Naive thymus-derived CD4-positive, alpha-beta T cell (primary cell): ENCODE data around the gene ARNT2. TPM values are rescaled to one million over a fixed set of nuclear protein-coding genes. Genes with fewer than 3 reads are reported as not detected.

Source experiments
- ATAC-seq: fragments of 150-1000 bp; cut with Tn5 transposase; 2 replicates; pipeline ENCODE4 v1.10.0; 2021; ENCODE audit warnings: mild to moderate bottlenecking, moderate library complexity
- CTCF ChIA-PET: fragments of 350-600 bp; sonication (Branson Sonifier 250); formaldehyde crosslinking; loops from one replicate; lab custom pipeline; 2021; ENCODE audit warnings: antibody characterized with exemption; lab: Charles Lee
- POLR2A ChIA-PET: fragments of 350-600 bp; sonication (Branson Sonifier 250); formaldehyde crosslinking; loops from one replicate; lab custom pipeline; 2021; ENCODE audit warnings: antibody characterized with exemption, inconsistent platforms; lab: Charles Lee
- DNase-seq, 9 donors: peaks; one replicate each; pipeline versions ENCODE4 v3.0.0 to v3.0.0-alpha.2; 2020 to 2022; ENCODE audit warnings: mixed read lengths in 1 of 9
- H3K27ac ChIP-seq: one replicate; pipeline ENCODE4 v1.7.0; 2013; ENCODE audit warnings: mild to moderate bottlenecking, low read depth, low read length, moderate library complexity
- H3K27me3 ChIP-seq, 2 donors: one replicate each; pipeline ENCODE4 v1.7.0; 2013; ENCODE audit warnings: low read length in 2 of 2, mild to moderate bottlenecking in 2 of 2, moderate library complexity in 2 of 2; ENCODE audit not compliant: control insufficient read depth in 2 of 2, insufficient read depth in 2 of 2
- H3K36me3 ChIP-seq, 3 experiments: 1 replicate in 2 of 3; 2 replicates in 1 of 3; pipeline ENCODE4 v1.7.0; 2013; ENCODE audit warnings: low read length in 3 of 3, mild to moderate bottlenecking in 3 of 3, moderate library complexity in 1 of 3; ENCODE audit not compliant: insufficient read depth in 3 of 3, control insufficient read depth in 2 of 3
- H3K4me1 ChIP-seq, 2 donors: one replicate each; pipeline ENCODE4 v1.7.0; 2013; ENCODE audit warnings: low read length in 2 of 2, mild to moderate bottlenecking in 2 of 2, moderate library complexity in 1 of 2; ENCODE audit not compliant: control insufficient read depth in 2 of 2, insufficient read depth in 2 of 2
- H3K4me3 ChIP-seq: 2 replicates; pipeline ENCODE4 v1.7.0; 2013; ENCODE audit warnings: mild to moderate bottlenecking, low read length
- H3K9me3 ChIP-seq, 3 experiments: 1 replicate in 2 of 3; 2 replicates in 1 of 3; pipeline ENCODE4 v1.7.0; 2013; ENCODE audit warnings: low read length in 3 of 3; ENCODE audit not compliant: control insufficient read depth in 2 of 3
- H3K27ac Mint-ChIP-seq, 9 donors: one replicate each; pipeline ENCODE4 v1.8.0; 2020 to 2022; ENCODE audit warnings: mixed read lengths in 9 of 9, mild to moderate bottlenecking in 8 of 9, moderate library complexity in 5 of 9, inconsistent platforms in 2 of 9
- H3K27me3 Mint-ChIP-seq, 5 donors: one replicate each; pipeline ENCODE4 v1.8.0; 2021 to 2022; ENCODE audit warnings: mixed read lengths in 5 of 5, mild to moderate bottlenecking in 1 of 5
- H3K36me3 Mint-ChIP-seq, 5 donors: one replicate each; pipeline ENCODE4 v1.8.0; 2020 to 2022; ENCODE audit warnings: mixed read lengths in 5 of 5, mild to moderate bottlenecking in 3 of 5, inconsistent platforms in 1 of 5
- H3K4me1 Mint-ChIP-seq, 7 donors: one replicate each; pipeline ENCODE4 v1.8.0; 2020 to 2022; ENCODE audit warnings: mixed read lengths in 7 of 7, mild to moderate bottlenecking in 3 of 7, inconsistent platforms in 1 of 7
- H3K4me3 Mint-ChIP-seq, 10 donors: one replicate each; pipeline ENCODE4 v1.8.0; 2020 to 2022; ENCODE audit warnings: mild to moderate bottlenecking in 10 of 10, mixed read lengths in 10 of 10, moderate library complexity in 6 of 10, inconsistent platforms in 2 of 10
- H3K9me3 Mint-ChIP-seq, 11 donors: one replicate each; pipeline ENCODE4 v1.8.0; 2020 to 2022; ENCODE audit warnings: mixed read lengths in 11 of 11, mild to moderate bottlenecking in 4 of 11, inconsistent platforms in 1 of 11, moderate library complexity in 1 of 11
- intact Hi-C, 2 donors: fragments of 100-400 bp; cut with micrococcal nuclease; formaldehyde crosslinking; loops; one replicate each; pipeline ENCODE4 v1.15.1; 2023
- polyA plus RNA-seq, 2 donors: library from polyadenylated mRNA; unstranded; fragments of 300-500 nt; fragmentation: Illumina TruSeq; gene quantifications; one replicate each; pipeline ENCODE4 v1.2.3, GENCODE V29; 2021
- total RNA-seq, 6 experiments: library from RNA in 5 of 6; stranded (reverse) in 5 of 6; gene quantifications; 1 replicate in 5 of 6; 2 replicates in 1 of 6; pipeline ENCODE4 v1.2.3 and lab custom pipeline; 2021 to 2026

ARNT2 gene
- total and polyA plus RNA-seq, 7 experiments from 2014 or later: not detected

DNA sequence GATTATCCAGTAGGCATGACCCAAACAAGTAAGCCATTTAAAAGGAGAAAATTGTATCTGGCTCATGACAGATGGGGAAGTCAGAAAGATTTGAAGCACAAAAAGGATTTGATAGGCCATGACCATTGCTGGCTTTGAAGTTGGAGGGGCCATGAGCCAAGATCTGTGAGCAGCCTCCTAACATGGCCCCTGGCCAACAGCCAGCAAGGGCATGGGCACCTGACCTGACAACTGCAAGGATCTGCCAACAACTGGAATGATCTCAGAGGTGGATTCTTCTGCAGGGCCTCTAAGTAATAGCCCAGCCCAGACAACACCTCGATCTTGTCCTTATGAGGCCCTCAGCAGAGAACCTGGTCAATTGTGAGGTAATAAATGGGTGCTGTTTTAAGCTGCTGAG is 93.0 kb downstream of the ARNT2 start:
- Mint-ChIP-seq H3K4me1 (peaks cover 0 to 2% (median 0%) of the 10 kb centered on the region in 7 donors), H3K36me3 (no peaks in the 10 kb centered on the region), H3K9me3 (peaks cover 0 to 1% (median 0%) of the 10 kb centered on the region in 11 donors), H3K4me3 (no peak overlapping the region), H3K27me3 (peaks cover 0 to 23% (median 11%) of the 10 kb centered on the region in 5 donors), H3K27ac (no peak overlapping the region)
- ChIA-PET CTCF (no interaction called here), POLR2A (no interaction called here)
- no peaks in the 10 kb centered on the region for H3K27me3 ChIP-seq
- no peaks in the 10 kb centered on the region for H3K36me3 ChIP-seq
- no peaks in the 10 kb centered on the region for H3K4me1 ChIP-seq
- no peak overlapping the region for H3K27ac ChIP-seq
- DNase-seq: no peak
- intact Hi-C loops: no loop called here
- no peaks in the 10 kb centered on the region for H3K9me3 ChIP-seq
- ATAC-seq: no peak
- H3K4me3 ChIP-seq: no peak overlapping the region

DNA sequence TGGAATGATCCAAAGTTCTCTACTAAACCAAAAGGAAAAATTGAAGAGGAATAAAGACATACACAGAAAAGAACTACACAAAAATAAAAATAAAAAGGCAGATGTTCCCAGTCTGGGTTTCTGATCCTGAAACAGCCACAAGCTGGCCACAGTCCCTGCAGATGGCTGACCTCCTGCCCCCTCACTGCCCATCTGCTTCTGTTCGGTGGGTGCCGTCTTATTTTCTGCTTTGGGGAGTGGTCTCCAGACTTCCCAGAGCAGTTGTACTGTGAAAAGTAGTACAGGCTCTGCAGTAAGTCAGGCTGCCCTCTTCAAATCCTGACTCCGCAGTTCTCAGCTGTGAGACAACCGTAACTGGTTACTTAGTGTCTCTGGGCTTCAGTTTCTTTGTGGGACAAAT is 94.5 kb downstream of the ARNT2 start:
- Histone ChIP-seq H3K4me3 (no peak overlapping the region), H3K4me1 (no peaks in the 10 kb centered on the region), H3K9me3 (no peaks in the 10 kb centered on the region), H3K36me3 (no peaks in the 10 kb centered on the region), H3K27me3 (no peaks in the 10 kb centered on the region), H3K27ac (no peak overlapping the region)
- peaks cover 0 to 2% (median 0%) of the 10 kb centered on the region in 7 donors for H3K4me1 Mint-ChIP-seq
- H3K9me3 Mint-ChIP-seq: peaks cover 0 to 4% (median 0%) of the 10 kb centered on the region in 11 donors
- no peak overlapping the region for H3K27ac Mint-ChIP-seq
- ChIA-PET CTCF (no interaction called here), POLR2A (no interaction called here)
- DNase-seq: no peak
- ATAC-seq: no peak
- no peaks in the 10 kb centered on the region for H3K36me3 Mint-ChIP-seq
- peaks cover 2 to 23% (median 15%) of the 10 kb centered on the region in 5 donors for H3K27me3 Mint-ChIP-seq
- intact Hi-C loops: no loop called here
- no peak overlapping the region for H3K4me3 Mint-ChIP-seq

DNA sequence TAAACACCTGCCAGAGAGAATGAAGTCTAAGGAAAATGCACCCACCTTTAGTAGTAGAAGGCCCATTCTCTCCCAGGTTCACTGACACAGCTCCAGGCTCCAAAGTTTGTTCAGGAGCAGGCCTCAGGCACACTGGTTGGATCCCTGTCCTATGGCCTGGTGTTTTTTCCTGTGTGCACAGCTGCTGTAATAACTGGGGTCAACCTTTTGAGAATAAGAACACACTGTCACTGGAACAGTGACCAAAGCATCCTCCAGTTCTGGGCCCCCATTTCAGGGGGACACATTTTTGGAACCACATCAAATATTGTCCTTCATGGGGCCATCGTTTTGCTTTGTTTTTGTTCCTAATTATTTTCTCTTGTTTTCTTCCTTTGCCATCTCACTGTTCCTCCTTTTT is 95.8 kb downstream of the ARNT2 start:
- H3K36me3 ChIP-seq: no peaks in the 10 kb centered on the region
- no peaks in the 10 kb centered on the region for H3K36me3 Mint-ChIP-seq
- no peaks in the 10 kb centered on the region for H3K27me3 ChIP-seq
- no peak overlapping the region for H3K27ac Mint-ChIP-seq
- no peak overlapping the region for H3K4me3 Mint-ChIP-seq
- intact Hi-C loops: no loop called here
- no peaks in the 10 kb centered on the region for H3K9me3 ChIP-seq
- no peak overlapping the region for H3K4me3 ChIP-seq
- H3K9me3 Mint-ChIP-seq: peaks cover 0 to 8% (median 0%) of the 10 kb centered on the region in 11 donors
- no peak overlapping the region for H3K27ac ChIP-seq
- H3K4me1 Mint-ChIP-seq: peaks cover 0 to 2% (median 0%) of the 10 kb centered on the region in 7 donors
- peaks cover 0 to 27% (median 15%) of the 10 kb centered on the region in 5 donors for H3K27me3 Mint-ChIP-seq
- H3K4me1 ChIP-seq: no peaks in the 10 kb centered on the region
- POLR2A ChIA-PET: no interaction called here
- DNase-seq (no peak), ATAC-seq (no peak)
- CTCF ChIA-PET: no interaction called here

DNA sequence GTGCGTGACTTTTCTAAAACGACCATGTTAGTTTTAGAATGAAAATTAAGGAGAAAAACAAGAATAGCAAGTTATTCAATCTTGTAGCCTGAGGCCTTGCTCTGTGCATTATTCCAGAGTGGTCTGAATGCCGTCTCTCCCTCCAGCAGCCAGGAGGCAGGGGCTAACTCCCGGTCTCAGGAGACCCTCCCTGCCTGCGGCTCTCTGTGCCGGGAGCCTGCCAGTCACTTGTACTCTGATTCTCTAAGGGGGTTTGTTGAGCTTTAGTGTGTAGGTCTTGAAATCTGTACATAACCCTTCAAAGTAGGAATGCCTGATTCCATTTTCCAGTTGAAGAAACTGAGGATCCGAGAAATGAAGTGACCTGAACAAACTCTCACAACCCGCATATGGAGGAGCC is 97.3 kb downstream of the ARNT2 start:
- no peaks in the 10 kb centered on the region for H3K9me3 ChIP-seq
- H3K36me3 ChIP-seq: no peaks in the 10 kb centered on the region
- DNase-seq: no peak
- no peak overlapping the region for H3K4me3 ChIP-seq
- CTCF ChIA-PET: no interaction called here
- Mint-ChIP-seq H3K4me3 (no peak overlapping the region), H3K27ac (no peak overlapping the region), H3K27me3 (peaks cover 0 to 17% (median 7%) of the 10 kb centered on the region in 5 donors), H3K9me3 (peaks cover 0 to 9% (median 0%) of the 10 kb centered on the region in 11 donors), H3K4me1 (peaks cover 0 to 2% (median 0%) of the 10 kb centered on the region in 7 donors), H3K36me3 (no peaks in the 10 kb centered on the region)
- POLR2A ChIA-PET: no interaction called here
- ATAC-seq: no peak
- H3K4me1 ChIP-seq: no peaks in the 10 kb centered on the region
- intact Hi-C loops: no loop called here
- no peak overlapping the region for H3K27ac ChIP-seq
- no peaks in the 10 kb centered on the region for H3K27me3 ChIP-seq

DNA sequence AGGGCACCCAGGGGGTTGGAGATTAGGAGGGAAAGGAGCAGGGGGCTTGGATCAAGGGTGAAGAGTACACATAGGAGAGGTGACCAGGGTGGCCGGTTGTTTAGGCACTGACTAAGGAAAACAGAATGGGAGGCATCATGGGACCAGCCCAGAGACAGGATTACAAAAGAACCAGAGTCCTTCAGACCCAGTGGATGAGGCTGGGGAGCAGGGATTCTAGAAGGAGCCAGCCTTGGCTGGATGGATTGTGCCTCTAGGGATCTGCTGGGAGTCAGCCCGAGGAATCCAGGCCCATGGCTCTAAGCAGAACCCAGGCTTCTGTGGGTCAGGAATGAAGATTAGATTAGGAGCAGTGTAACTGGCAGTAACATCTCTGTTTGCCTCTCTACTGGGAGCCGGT is 98.6 kb downstream of the ARNT2 start:
- H3K36me3 ChIP-seq: no peaks in the 10 kb centered on the region
- ChIA-PET CTCF (no interaction called here), POLR2A (no interaction called here)
- H3K27me3 ChIP-seq: no peaks in the 10 kb centered on the region
- no peak overlapping the region for H3K4me3 Mint-ChIP-seq
- no peaks in the 10 kb centered on the region for H3K9me3 ChIP-seq
- H3K27me3 Mint-ChIP-seq: peaks cover 0 to 14% (median 7%) of the 10 kb centered on the region in 5 donors
- H3K4me1 ChIP-seq: no peaks in the 10 kb centered on the region
- no peak overlapping the region for H3K27ac Mint-ChIP-seq
- no peak for DNase-seq
- no peak for ATAC-seq
- H3K36me3 Mint-ChIP-seq: no peaks in the 10 kb centered on the region
- no peak overlapping the region for H3K27ac ChIP-seq
- intact Hi-C loops: no loop called here
- H3K9me3 Mint-ChIP-seq: peaks cover 0 to 9% (median 0%) of the 10 kb centered on the region in 11 donors
- peaks cover 0 to 2% (median 0%) of the 10 kb centered on the region in 7 donors for H3K4me1 Mint-ChIP-seq
- no peak overlapping the region for H3K4me3 ChIP-seq

DNA sequence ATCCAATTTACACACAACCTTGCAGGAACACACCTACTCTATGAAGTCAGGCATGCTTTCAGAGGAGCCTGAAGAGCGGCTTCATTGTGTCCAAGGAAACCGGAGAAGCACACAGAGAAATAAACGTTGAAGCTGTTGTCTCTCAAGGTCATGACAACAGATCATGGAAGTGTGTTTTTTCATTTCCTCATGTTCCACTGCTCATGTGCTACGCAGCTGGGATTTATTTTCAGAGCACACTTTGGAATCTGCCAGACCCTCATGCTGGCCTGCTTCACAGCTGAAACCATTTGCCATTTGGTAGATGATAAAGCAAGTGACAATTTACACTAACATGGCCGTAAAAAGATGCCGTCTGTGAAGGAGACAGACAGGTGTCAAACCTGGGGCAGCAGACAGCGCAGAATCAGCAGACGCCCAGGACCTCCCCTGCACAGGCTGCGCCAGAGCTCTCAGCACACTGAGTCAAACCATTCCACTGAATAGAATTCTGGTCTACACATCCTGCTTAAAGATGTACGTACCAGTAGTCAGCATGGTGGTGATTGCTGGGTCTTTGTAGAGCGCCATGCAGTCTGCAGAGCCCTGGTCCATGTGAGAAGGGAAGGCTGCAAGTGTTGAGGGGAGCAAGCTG is 99.3 kb downstream of the ARNT2 start:
- Histone ChIP-seq H3K27ac (no peak overlapping the region), H3K27me3 (no peaks in the 10 kb centered on the region), H3K36me3 (no peaks in the 10 kb centered on the region), H3K9me3 (no peaks in the 10 kb centered on the region), H3K4me1 (no peaks in the 10 kb centered on the region), H3K4me3 (no peak overlapping the region)
- Mint-ChIP-seq H3K4me1 (peaks cover 0 to 2% (median 0%) of the 10 kb centered on the region in 7 donors), H3K27ac (no peak overlapping the region), H3K9me3 (peaks cover 0 to 9% (median 0%) of the 10 kb centered on the region in 11 donors), H3K27me3 (peaks cover 0 to 12% (median 7%) of the 10 kb centered on the region in 5 donors), H3K36me3 (no peaks in the 10 kb centered on the region), H3K4me3 (no peak overlapping the region)
- CTCF ChIA-PET: interaction anchor here (0.6 kb wide), 1 partner anchor 1869 kb away, joined by 5 read pairs; no protein-coding TSS in a partner anchor
- POLR2A ChIA-PET: no interaction called here
- intact Hi-C loops: no loop called here
- no peak for DNase-seq
- no peak for ATAC-seq

DNA sequence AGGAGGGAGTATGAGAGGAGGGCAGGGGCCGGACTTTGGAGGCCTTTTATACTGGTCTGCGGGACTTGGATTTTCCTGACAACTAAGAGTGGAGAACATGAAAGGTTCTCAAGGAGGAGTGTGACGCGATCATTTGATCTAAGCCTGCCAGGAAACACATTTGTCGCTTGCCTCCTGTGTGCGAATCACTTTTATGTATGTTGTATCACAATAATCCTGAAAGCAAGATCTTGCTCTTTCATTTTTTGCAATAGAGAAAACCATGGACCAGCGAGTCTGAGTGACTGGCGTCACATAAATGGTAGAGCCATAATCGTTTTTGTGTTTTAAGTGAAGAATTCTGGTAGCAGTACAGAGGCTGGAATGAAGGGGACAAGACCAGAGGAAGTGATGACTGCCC is 100.7 kb downstream of the ARNT2 start:
- ATAC-seq: no peak
- no peak overlapping the region for H3K4me3 ChIP-seq
- H3K4me1 ChIP-seq: no peaks in the 10 kb centered on the region
- no peaks in the 10 kb centered on the region for H3K36me3 ChIP-seq
- intact Hi-C loops: no loop called here
- H3K27ac Mint-ChIP-seq: no peak overlapping the region
- no peak for DNase-seq
- peaks cover 0 to 9% (median 4%) of the 10 kb centered on the region in 11 donors for H3K9me3 Mint-ChIP-seq
- no peak overlapping the region for H3K27ac ChIP-seq
- ChIA-PET CTCF (no interaction called here), POLR2A (no interaction called here)
- peaks cover 0 to 5% (median 0%) of the 10 kb centered on the region in 5 donors for H3K36me3 Mint-ChIP-seq
- no peaks in the 10 kb centered on the region for H3K27me3 ChIP-seq
- H3K9me3 ChIP-seq: no peaks in the 10 kb centered on the region
- H3K4me3 Mint-ChIP-seq: no peak overlapping the region
- H3K4me1 Mint-ChIP-seq: no peaks in the 10 kb centered on the region
- peaks cover 0 to 13% (median 11%) of the 10 kb centered on the region in 5 donors for H3K27me3 Mint-ChIP-seq
